GM10266 (cell line): ENCODE measurements around the gene SLC23A1.

Experiments used
- DNase-seq: peaks from one replicate; pipeline ENCODE4 v3.0.0; 2012; ENCODE audit errors: extremely low spot score
- TF ChIP-seq, protein P1 (sequence below): IDR thresholded peaks from 2 replicates; pipeline ENCODE4 v1.5.1; 2012; ENCODE audit warnings: mild to moderate bottlenecking, low read depth; ENCODE audit not compliant: control insufficient read depth, insufficient read depth; ENCODE audit errors: missing control alignments

The SLC23A1 gene

DNA sequence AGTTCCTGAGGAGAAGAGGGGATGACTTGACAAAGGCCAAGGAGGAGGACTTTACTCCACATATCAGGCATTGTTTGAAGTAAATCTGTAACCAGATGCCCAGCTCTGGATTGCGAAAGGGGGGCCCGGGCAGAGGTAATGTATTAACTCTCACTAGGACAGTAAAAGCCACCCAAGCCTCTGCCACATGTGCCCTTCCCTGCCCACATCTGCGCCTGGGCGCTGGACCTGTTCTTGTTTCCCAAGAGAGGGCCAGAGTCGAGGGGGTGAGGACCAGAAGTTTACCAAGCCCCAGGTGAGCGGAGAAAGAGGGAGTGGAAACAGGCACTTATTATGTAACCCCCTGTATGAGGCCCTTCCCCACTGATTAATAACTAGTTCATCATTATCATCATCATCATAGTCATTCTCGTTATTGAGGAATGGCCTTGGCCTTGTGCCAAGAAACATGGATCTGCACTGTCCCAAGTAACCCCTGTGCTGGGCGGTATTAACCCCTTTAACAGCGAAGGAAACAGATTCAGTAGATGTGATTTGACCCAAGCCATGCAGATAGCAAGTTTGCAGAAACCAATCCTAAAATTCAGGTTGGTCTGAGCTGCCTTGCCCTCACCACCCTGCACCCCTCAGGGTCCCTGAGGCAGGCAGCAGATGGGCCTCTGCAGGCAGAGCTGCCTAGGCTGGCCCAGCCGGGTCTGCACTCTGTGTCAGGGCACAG lies at the start of gene SLC23A1:
Gene SLC23A1 (minus strand): TSS at position 23 of the 718 bp plus-strand sequence. CDS start 44 bp downstream, outside the sequence.
- TF ChIP-seq, protein P1, sequence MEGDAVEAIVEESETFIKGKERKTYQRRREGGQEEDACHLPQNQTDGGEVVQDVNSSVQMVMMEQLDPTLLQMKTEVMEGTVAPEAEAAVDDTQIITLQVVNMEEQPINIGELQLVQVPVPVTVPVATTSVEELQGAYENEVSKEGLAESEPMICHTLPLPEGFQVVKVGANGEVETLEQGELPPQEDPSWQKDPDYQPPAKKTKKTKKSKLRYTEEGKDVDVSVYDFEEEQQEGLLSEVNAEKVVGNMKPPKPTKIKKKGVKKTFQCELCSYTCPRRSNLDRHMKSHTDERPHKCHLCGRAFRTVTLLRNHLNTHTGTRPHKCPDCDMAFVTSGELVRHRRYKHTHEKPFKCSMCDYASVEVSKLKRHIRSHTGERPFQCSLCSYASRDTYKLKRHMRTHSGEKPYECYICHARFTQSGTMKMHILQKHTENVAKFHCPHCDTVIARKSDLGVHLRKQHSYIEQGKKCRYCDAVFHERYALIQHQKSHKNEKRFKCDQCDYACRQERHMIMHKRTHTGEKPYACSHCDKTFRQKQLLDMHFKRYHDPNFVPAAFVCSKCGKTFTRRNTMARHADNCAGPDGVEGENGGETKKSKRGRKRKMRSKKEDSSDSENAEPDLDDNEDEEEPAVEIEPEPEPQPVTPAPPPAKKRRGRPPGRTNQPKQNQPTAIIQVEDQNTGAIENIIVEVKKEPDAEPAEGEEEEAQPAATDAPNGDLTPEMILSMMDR, result no peak

DNA sequence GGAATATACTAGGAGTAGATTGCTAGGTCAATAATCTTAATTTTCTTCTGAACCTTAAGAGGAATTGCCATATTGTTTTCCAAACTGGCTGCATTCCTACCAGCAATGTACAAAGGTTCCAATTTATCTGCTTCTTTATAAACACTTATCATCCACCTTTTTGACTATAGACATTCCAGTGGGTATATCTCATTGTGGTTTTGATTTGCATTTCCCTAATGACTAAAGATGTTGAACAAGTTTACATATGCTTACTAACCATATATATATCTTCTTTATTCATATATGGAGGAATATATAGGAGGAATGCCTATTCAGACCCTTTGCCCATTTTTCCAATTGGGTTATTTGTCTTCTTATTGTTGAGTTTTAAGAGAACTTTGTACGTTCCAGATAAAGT lies 48.6 kb upstream of the SLC23A1 start:
- TF ChIP-seq, protein P1, result no peak

More for the DNA sequence above, at the start of gene SLC23A1:
- DNase-seq, result no peak

GRCh38 chr5:139430015-139430414 lies 46.9 kb upstream of the SLC23A1 start:
- TF ChIP-seq, protein P1, result no peak
- no peak for DNase-seq

More for the DNA sequence above, 48.6 kb upstream of the SLC23A1 start:
- no peak for DNase-seq

GRCh38 chr5:139426203-139426885 lies 43.2 kb upstream of the SLC23A1 start:
- TF ChIP-seq, protein P1, result no peak
- no peak for DNase-seq

GRCh38 chr5:139425497-139425896 lies 42.4 kb upstream of the SLC23A1 start:
- TF ChIP-seq, protein P1, result no peak
- no peak for DNase-seq

GRCh38 chr5:139422307-139422893 lies 39.3 kb upstream of the SLC23A1 start:
- TF ChIP-seq, protein P1, result peak; percentile 93
- peak; percentile 75 for DNase-seq
